ENCODE data around the gene RAF1. TPM values are rescaled to one million over a fixed set of nuclear protein-coding genes. Genes with fewer than 3 reads are reported as not detected.
A peak's percentile ranks its signal among the peaks of the same experiment; 100 is the strongest.
"Not testable (repeated sequence)": the region's sequence is repeated elsewhere in the genome, so short reads cannot be mapped to it uniquely, and the experiment has no call there.

The RAF1 gene
- total and polyA plus RNA-seq, 2 experiments from 2014 or later: 39.5 to 123 TPM

DNA sequence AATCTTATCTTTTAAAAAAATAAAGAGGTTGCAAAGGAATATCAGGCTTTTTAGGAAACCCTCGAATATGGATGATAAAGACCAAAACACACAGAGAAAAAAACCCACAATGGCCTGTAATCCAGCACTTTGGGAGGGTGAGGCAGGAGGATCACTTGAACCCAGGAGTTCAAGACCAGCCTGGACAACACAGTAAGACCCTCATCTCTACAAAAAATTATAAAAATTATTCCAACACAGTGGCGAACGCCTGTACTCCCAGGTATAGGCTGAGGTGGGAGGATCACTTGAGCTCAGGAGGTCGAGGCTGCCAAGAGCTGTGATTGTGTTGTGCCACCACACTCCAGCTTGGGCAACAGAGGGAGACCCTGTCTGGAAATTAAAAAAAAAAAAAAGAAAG is 30.8 kb downstream of the RAF1 start (continued):
- TF ChIP-seq, protein P1, sequence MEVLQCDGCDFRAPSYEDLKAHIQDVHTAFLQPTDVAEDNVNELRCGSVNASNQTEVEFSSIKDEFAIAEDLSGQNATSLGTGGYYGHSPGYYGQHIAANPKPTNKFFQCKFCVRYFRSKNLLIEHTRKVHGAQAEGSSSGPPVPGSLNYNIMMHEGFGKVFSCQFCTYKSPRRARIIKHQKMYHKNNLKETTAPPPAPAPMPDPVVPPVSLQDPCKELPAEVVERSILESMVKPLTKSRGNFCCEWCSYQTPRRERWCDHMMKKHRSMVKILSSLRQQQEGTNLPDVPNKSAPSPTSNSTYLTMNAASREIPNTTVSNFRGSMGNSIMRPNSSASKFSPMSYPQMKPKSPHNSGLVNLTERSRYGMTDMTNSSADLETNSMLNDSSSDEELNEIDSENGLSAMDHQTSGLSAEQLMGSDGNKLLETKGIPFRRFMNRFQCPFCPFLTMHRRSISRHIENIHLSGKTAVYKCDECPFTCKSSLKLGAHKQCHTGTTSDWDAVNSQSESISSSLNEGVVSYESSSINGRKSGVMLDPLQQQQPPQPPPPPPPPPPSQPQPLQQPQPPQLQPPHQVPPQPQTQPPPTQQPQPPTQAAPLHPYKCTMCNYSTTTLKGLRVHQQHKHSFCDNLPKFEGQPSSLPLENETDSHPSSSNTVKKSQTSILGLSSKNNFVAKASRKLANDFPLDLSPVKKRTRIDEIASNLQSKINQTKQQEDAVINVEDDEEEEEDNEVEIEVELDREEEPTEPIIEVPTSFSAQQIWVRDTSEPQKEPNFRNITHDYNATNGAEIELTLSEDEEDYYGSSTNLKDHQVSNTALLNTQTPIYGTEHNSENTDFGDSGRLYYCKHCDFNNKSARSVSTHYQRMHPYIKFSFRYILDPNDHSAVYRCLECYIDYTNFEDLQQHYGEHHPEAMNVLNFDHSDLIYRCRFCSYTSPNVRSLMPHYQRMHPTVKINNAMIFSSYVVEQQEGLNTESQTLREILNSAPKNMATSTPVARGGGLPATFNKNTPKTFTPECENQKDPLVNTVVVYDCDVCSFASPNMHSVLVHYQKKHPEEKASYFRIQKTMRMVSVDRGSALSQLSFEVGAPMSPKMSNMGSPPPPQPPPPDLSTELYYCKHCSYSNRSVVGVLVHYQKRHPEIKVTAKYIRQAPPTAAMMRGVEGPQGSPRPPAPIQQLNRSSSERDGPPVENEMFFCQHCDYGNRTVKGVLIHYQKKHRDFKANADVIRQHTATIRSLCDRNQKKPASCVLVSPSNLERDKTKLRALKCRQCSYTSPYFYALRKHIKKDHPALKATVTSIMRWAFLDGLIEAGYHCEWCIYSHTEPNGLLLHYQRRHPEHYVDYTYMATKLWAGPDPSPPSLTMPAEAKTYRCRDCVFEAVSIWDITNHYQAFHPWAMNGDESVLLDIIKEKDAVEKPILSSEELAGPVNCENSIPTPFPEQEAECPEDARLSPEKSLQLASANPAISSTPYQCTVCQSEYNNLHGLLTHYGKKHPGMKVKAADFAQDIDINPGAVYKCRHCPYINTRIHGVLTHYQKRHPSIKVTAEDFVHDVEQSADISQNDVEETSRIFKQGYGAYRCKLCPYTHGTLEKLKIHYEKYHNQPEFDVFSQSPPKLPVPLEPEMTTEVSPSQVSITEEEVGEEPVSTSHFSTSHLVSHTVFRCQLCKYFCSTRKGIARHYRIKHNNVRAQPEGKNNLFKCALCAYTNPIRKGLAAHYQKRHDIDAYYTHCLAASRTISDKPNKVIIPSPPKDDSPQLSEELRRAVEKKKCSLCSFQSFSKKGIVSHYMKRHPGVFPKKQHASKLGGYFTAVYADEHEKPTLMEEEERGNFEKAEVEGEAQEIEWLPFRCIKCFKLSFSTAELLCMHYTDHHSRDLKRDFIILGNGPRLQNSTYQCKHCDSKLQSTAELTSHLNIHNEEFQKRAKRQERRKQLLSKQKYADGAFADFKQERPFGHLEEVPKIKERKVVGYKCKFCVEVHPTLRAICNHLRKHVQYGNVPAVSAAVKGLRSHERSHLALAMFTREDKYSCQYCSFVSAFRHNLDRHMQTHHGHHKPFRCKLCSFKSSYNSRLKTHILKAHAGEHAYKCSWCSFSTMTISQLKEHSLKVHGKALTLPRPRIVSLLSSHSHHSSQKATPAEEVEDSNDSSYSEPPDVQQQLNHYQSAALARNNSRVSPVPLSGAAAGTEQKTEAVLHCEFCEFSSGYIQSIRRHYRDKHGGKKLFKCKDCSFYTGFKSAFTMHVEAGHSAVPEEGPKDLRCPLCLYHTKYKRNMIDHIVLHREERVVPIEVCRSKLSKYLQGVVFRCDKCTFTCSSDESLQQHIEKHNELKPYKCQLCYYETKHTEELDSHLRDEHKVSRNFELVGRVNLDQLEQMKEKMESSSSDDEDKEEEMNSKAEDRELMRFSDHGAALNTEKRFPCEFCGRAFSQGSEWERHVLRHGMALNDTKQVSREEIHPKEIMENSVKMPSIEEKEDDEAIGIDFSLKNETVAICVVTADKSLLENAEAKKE (CRISPR knock-in tag; IDR thresholded peaks at IDR 0.05): no peak
- TF ChIP-seq, protein P2, sequence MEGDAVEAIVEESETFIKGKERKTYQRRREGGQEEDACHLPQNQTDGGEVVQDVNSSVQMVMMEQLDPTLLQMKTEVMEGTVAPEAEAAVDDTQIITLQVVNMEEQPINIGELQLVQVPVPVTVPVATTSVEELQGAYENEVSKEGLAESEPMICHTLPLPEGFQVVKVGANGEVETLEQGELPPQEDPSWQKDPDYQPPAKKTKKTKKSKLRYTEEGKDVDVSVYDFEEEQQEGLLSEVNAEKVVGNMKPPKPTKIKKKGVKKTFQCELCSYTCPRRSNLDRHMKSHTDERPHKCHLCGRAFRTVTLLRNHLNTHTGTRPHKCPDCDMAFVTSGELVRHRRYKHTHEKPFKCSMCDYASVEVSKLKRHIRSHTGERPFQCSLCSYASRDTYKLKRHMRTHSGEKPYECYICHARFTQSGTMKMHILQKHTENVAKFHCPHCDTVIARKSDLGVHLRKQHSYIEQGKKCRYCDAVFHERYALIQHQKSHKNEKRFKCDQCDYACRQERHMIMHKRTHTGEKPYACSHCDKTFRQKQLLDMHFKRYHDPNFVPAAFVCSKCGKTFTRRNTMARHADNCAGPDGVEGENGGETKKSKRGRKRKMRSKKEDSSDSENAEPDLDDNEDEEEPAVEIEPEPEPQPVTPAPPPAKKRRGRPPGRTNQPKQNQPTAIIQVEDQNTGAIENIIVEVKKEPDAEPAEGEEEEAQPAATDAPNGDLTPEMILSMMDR (conservative IDR thresholded peaks at IDR 0.05; ENCODE audit: low read depth in 2 of 2): no peak
- TF ChIP-seq, protein P3, sequence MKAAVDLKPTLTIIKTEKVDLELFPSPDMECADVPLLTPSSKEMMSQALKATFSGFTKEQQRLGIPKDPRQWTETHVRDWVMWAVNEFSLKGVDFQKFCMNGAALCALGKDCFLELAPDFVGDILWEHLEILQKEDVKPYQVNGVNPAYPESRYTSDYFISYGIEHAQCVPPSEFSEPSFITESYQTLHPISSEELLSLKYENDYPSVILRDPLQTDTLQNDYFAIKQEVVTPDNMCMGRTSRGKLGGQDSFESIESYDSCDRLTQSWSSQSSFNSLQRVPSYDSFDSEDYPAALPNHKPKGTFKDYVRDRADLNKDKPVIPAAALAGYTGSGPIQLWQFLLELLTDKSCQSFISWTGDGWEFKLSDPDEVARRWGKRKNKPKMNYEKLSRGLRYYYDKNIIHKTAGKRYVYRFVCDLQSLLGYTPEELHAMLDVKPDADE (IDR thresholded peaks at IDR 0.05): no peak
- TF ChIP-seq ZNF114 (CRISPR knock-in tag; IDR thresholded peaks at IDR 0.05) (no peak), CREB1 (CRISPR knock-in tag; IDR thresholded peaks at IDR 0.05; ENCODE audit: low read depth) (no peak)

DNA sequence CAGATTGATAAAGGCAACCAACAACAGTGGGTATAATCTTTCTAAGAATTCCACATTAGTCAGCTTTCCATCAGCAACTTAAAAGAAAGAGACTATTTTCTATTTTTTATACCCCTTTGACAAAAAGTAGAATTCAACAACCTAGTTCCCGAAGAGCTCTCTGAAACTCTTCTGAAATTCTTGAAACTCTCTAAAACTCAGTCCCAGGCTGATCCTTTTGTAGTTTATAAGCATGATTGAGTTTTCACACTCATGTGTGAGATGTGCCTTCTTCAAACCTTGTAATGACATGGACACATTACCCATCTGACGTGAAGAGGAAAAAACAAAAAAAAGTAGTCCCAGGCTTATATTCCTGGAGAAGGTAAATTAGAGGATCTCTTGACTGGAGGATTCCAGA is 31.4 kb downstream of the RAF1 start:
- Histone ChIP-seq H3K9me2 (ENCODE audit: insufficient read depth) (no peaks in the 10 kb centered on the region), H3K27me3 (ENCODE audit: insufficient read depth) (no peaks in the 10 kb centered on the region), H3K4me2 (no peak overlapping the region), H4K20me1 (replicated peaks; ENCODE audit: insufficient read depth) (peaks cover 56% of the 10 kb centered on the region), H3K4me3 (no peak overlapping the region), H3K79me2 (replicated peaks; ENCODE audit: insufficient read depth) (peaks cover 100% of the 10 kb centered on the region), H3K4me1 (ENCODE audit: insufficient read depth) (peaks cover 1% of the 10 kb centered on the region), H2AFZ (no peak overlapping the region), H3K27ac (ENCODE audit: low read depth) (peak overlapping the region; percentile 7; the same call in 1 of the 2 replicates), H3K36me3 (ENCODE audit: insufficient read depth) (no peaks in the 10 kb centered on the region), H3F3A (replicated peaks; ENCODE audit: low read depth) (no peaks in the 10 kb centered on the region)
- no peaks in the 10 kb centered on the region for H3K9me3 Mint-ChIP-seq
- TF ChIP-seq STAT1 (IDR thresholded peaks at IDR 0.05; ENCODE audit: unreplicated experiment): no peak
- TF ChIP-seq, protein P3 (IDR thresholded peaks at IDR 0.05): no peak
- TF ChIP-seq JUNB (IDR thresholded peaks at IDR 0.05; ENCODE audit: unreplicated experiment): no peak
- TF ChIP-seq NANOG (IDR thresholded peaks at IDR 0.05; ENCODE audit: borderline replicate concordance): no peak
- H3K4me3 Mint-ChIP-seq: no peak overlapping the region
- peaks cover 10% of the 10 kb centered on the region for H3K27me3 Mint-ChIP-seq (ENCODE audit: insufficient read depth, low read depth, poor library complexity)
- DNase-seq (ENCODE audit: low spot score): no peak
- H3K27ac Mint-ChIP-seq: no peak overlapping the region
- H3K4me1 Mint-ChIP-seq: peaks cover 26% of the 10 kb centered on the region
- no peak for ATAC-seq
- H3K36me3 Mint-ChIP-seq (ENCODE audit: low read depth): no peaks in the 10 kb centered on the region; the same call in 2 of the 3 replicates

DNA sequence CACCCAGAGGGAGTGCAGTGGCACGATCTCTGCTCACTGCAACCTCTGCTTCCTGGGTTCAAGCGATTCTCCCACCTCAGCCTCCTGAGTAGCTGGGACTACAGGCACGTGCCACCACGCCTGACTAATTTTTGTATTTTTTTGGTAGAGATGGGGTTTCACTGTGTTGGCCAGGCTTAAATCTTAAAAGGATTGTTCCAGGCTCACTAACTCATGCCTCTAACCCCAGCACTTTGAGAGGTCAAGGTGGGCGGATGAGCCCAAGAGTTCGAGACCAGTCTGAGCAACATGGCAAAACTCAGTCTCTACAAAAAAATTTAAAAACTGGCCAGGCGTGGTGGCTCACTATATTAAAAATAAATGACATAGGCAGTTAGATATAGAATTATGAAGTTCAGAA is 33.1 kb downstream of the RAF1 start:
- H3K27ac ChIP-seq (ENCODE audit: low read depth): peak overlapping the region; percentile 83
- H3K9me2 ChIP-seq (ENCODE audit: insufficient read depth); H3F3A ChIP-seq (replicated peaks; ENCODE audit: low read depth); H3K36me3 ChIP-seq (ENCODE audit: insufficient read depth); H3K4me2 ChIP-seq; H3K4me1 ChIP-seq (ENCODE audit: insufficient read depth); H3K27me3 ChIP-seq (ENCODE audit: insufficient read depth); H3K36me3 Mint-ChIP-seq (ENCODE audit: low read depth); H3K27me3 Mint-ChIP-seq (ENCODE audit: insufficient read depth, low read depth, poor library complexity); H3K27ac Mint-ChIP-seq; H3K9me3 Mint-ChIP-seq; H3K4me3 Mint-ChIP-seq; DNase-seq (ENCODE audit: low spot score); H3K4me3 ChIP-seq; ATAC-seq; H2AFZ ChIP-seq: not testable (repeated sequence)
- peaks cover 14% of the 10 kb centered on the region for H3K4me1 Mint-ChIP-seq
- H3K79me2 ChIP-seq (replicated peaks; ENCODE audit: insufficient read depth): peaks cover 100% of the 10 kb centered on the region
- H4K20me1 ChIP-seq (replicated peaks; ENCODE audit: insufficient read depth): peaks cover 58% of the 10 kb centered on the region
